GM19395 (cell line): ENCODE results near the gene STK32A.
A peak's percentile ranks its signal among the peaks of the same experiment; 100 is the strongest.

Experiments
- ATAC-seq: cut with Tn5 transposase; IDR thresholded peaks from one replicate; pipeline ENCODE4 v1.9.1; 2021; ENCODE audit warnings: mild to moderate bottlenecking, moderate library complexity; ENCODE audit not compliant: unreplicated experiment

Gene STK32A

DNA sequence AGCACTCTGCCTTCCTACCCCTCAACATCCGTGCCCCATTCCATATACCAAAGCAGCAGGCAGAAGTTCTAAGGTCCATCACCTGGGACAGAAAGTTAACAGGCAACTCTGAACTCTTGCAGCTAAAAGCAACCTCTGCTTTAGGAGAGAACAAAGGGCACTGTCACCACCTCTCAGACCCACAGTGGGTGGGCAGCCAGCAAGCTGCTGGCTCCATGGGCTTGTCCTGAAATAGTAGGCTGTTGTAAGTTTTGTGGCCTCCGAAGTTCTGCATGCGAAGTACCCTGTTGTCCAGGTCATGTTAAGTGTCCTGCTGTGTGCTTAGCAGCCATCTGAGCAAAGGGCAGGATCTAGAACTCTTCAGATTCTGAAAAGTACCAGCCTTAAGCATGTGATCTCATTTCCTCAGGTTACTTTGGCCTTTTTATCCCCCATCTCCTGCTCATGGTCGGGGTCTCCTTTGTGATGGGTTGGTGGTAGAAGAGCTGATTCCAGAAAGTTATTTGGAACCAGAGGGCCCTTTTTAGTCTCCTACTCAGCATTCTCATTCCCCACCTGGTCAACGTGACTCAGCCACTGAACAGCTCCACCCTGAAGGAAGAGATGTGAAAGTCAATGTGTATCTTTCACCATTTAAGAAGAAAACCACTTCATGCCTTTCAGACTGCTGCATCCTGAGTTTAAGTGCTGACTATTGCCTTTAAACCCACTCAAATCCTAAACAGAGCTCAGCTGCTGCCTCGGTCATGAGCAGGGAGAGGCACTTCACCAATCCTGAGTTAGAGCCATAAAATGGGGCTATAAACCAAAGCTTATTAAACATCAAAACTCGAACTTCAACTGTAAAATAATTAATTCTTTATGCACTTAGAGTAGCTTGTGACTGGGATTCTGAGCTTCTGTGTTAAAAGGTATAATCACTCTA, 153.6 kb downstream of the STK32A start:
- ATAC-seq, result no peak

DNA sequence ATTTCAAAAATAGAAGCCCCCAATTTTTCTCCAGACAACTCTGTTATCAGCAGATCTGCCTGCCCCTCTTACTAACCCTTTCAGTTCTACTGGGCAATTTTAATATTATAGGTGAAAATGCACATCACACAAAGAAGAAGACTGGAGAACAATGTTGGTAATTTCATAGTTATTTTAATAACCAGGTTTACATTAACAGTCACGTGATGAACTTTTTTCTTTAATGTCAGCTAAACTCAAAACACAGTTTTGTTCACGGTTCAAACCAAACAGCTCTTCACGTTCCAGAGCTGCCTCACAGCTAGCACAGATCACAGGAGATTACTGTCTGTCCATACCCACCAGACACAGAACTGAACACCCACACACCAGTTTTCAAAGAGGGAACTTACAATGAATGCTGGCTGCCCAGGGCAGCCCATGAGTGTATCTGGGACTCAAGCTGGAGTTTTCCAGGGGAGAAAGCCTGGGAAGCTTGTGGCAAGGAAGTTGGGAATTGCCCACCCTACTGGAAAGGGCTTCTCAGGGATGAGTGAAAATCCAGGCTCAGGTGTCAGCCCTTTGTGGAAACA, 155.9 kb downstream of the STK32A start:
- ATAC-seq, result no peak

DNA sequence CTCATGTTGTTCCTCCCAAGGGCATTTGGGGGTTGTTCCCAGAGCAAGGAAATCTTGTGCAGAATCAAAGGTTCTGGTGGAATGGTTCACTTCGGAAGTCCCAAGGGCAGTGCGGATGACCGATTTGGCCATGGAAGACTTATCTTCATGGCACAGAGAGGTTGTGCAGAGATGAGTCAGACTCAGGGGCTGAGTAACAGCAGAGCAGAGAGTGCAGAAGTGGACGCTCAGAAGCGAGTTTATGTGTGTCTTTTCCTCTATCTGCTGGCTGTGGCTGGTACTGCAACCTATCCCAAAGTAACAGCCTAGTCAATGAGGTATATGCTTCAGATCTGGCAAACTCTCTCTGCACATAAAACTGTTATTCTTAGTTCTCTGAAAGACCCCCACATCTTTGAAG, 157.0 kb downstream of the STK32A start:
- peak; percentile 96 for ATAC-seq

DNA sequence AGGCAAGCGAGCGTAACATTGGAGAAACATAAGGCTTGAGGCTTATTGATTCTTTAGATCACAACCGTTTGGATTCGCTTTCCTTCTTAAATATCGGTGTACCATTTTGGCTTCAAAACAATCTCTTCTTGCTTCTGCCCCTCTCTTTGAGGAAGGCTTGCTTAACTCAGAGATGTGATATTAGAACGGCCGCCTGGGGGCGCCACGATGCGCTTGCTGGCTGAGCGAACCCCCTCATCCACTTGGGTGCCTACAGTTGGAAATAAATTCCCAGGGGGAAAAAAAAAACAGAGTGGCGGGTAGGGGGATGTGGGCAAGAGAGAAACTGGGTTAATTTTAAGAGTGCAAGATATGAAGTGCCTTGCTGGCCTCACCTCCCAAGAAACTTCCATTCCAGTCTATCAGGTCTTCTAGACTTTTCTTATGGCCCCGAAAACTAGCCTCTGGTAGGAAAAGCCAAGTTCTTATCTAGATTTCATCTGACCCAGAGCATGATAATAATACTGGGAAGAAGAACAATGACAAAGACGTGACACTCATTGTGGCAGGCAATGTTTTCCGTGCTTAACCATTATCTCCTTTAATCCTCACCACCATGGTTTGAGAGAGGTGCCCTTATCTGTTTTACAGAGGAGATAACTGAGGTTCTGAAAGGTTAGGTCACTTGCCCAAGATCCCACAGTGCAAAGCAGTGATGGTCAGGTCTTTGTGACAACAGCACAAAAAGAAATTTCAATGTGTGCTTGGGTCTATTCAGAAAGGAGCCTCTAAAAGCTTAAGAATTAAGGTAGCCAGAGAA, 159.2 kb downstream of the STK32A start:
- no peak for ATAC-seq

DNA sequence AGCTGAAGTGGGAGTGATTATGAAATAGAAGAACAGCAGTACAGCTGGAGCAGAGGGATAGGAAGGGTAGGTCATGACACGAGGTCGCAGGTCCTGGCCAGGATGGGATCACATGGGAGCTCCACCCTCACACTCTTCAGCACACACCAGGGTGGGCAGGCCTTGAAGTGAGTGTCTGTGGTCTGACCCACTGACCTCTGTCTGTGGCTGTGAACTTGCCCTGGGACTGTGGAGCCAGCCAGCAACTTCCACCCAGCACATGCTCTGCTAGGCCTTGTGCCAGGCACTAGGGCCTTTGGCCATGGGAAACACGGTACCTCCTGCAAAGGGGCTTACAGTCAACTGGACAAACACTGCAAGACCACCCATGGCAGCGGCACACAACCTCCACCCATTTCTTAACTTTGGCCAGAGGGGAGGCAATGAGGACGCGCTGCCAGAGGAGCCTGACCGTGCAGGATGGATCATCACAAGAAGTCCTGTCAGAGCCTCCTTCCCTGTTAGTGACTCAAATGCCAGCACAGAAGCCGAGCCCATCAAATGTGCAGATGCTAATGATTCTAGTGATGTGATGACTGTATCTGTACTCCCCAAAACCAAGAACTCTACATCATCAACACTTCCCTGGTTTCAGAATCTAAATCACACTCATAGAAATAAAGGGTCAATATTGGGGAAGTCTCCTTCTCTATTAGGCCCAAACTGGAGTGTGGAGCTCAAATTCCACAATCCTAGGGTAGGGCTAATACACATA, 161.4 kb downstream of the STK32A start:
- no peak for ATAC-seq

DNA sequence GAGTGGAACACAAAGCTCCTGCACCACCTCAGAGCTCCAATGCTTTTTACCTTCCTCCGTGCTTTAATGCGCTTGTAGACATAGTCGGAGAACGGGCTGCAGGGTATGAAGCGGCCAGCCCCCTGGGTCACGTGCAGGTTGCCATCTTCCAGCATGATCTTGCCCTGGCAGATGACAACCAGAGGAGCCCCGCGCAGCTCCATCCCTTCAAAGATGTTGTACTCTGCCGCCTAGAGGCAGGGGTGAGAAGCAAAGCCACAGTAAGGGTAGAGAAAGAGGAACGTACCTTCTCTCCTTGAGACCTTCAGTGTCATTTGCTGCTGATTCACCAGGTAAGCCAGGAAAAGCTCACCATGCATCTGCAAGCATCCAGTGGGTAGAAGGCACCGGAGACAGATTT, 162.8 kb downstream of the STK32A start:
- no peak for ATAC-seq

DNA sequence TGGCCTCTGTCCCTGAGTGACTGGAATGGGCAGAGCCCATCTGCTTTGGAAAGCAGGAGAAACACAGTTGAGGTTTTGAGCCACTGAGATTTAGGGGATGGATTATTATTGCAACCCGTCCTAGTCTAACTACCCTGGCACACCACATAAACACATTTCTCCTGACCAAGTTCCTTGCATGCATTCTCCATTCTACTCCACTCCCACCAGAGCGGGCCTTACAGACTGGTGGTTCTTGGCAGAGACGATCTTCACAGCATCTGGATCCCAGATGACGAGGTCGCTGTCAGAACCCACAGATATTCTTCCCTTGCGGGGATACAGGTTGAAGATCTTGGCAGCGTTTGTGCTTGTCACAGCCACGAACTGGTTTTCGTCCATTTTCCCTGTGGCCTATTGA, 164.0 kb downstream of the STK32A start:
- ATAC-seq, result no peak

DNA sequence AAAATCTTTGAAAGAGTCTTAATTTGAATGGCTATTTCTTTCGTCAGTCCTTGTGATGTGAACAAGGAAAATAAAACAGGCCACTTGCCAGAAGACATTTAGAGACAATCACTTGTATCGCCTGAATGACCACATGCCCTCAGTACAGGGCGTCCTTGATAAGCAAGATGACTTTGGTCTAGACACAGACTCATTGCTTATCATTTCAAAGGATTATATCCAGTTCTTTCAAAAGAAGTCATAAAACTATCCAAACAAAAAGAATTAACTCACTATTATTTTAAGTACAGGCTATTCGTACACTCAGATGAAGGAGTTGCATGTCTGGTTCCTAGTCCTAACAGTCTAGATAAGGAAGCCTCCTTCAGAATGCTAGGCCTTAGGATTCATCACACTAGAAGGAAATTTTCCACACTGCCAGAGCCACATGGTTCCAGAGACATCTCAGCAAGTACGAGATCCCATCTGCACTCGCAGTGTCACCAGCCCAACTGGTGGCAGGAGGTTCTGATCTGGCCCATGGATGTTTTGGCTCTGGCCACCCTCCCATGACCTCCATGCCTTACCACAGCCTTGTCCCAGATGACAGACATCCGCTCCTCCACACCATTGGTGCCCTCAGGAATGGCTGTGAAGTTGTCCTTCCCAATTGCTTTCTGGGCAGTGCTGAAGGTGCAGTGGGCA, 165.4 kb downstream of the STK32A start:
- no peak for ATAC-seq

DNA sequence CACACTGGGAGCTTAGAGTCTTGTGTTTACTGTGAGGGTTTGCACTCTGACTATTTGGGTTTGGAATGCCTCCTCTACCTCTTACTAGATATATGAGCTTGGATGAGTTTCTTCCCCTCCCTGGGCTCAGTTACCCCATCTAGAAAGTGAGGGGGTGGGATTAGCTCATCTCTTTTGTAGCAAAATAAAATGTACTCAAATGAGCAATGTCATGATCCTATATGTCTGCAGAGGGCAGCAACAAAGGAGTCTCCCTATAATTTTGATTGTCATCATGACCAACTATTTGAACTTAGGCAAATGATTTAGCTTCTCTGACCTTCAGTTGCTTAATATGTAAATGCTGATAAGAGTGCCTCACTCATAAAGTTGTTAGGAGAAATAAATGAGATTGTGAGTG, 166.1 kb downstream of the STK32A start:
- no peak for ATAC-seq

DNA sequence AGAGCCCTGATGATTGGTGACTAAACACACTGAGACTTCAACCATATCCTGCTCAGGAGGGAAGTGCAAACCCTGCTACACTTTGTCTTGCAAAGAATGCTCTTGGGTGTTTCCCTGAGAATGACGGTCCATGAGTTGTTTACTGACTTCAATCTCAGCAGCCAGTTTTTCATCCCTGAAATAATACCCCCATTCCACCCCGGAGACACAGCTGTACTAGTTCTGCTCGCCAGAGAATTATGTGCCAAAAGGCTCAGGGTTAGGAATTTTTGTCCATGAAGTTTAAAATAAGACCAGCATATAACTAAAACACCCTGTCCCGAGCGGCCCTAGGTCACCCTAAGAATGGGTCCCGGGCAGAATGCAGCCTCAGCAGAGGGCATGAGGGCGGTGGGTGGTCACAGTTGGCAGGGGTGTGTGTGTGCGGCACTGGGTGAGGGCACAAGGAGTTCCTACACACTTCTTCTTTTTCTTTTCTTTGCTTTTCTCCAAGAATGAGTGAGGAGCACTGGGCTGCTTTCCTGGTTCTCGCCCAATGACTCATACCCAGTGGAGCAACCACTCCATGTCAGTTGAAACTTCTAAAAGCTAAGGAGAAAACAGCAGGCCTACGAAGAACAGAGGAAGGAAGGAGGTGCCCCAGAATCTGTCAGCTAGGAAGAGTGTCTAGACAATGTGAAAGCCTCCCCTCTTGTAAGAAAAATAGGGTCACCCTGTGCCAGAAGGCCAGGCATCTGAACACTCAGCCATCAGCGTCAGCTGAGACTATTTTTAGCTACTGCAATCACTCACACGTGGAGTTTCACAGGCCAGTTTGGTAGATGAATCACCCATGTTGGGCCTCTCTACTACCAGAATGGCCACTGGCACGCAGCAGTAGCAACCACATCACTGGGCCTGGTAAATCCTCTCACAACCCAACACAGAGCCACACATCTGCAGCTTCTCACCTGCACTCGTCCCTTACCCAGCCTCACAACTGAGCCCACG, 169.1 kb downstream of the STK32A start:
- peak; percentile 93 for ATAC-seq

DNA sequence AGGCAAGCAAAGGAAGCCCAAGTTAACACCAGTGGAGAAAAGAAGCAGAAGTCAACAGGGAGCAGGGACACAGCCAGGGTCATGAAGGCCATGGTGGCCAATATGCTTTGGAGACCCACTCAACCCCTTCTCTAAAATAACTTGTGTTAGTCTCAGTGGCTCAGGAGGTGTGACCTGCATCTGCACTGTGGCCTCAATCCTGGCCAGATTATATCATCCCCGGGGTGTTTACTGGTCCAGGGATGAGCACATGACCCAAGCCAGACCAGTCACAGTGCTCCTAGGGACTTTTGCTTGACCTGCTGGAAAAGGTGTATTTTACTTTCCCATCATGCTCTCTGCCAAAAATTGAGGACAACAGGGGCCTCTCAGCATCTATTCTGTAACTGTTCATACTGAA, 169.9 kb downstream of the STK32A start:
- peak; percentile 38 for ATAC-seq

DNA sequence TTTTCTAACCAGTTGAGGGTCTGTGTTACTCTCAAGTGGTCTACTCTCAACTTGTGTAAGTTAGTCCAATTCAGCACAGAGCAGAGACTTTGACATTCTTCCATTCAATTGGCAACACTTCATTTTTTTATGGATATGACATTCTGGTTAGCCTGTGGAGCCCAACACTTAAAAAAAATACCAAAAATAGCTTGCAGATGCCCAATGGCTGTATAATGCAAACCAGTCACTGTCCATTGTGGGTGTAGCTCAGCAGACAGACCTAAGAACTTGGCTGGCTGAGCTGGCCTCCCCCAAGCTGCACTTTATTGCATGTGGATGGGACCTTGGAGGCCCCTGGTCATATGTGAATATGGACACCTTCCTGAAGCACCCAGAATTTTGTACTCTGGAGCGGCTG, 171.8 kb downstream of the STK32A start:
- no peak for ATAC-seq

DNA sequence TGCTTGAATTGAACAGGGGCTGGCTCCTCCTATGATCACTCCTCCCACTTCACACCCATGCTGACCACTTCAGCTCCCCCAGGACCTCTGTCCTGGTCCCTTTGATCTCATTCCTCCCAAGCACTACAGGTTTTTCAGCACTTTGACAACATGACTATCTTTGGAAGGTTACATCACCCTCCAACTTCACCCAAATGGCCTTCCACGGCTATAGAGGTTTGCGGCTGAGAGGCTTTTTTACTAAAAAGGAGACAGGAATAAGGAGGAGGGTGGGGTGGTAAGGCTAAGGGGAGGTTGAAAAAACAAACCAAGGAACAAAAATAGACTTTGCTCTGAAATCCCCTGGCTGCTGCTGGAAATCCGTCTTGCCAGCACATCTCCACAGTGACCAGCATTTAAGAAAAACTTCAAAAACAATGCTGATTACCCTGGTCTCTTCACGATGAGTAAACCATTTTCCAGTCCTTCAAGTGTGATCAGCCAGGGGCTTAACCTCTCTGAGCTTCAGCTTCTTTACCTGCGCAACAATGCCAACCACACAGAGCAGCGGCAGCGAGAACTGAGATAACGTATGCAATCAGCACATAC, 172.4 kb downstream of the STK32A start:
- no peak for ATAC-seq

DNA sequence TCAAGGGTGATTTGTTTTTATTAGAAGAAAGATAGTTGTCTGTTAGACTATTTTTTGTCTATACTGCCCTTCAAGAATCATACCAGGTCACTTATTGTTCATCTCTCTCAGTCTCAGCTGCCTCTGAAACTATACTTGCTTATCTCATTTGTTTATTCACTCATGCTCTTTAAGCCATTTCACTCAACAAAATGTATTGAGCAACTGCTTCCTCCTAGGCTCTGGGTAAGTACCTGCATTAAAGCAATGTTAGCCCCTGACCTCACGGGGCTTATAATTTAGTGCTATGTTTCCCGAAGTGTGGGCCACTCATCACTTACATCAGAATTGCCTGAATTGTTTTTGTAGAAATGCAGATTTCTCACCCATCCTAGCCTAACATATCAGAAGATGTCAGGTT, 174.2 kb downstream of the STK32A start:
- ATAC-seq, result no peak

DNA sequence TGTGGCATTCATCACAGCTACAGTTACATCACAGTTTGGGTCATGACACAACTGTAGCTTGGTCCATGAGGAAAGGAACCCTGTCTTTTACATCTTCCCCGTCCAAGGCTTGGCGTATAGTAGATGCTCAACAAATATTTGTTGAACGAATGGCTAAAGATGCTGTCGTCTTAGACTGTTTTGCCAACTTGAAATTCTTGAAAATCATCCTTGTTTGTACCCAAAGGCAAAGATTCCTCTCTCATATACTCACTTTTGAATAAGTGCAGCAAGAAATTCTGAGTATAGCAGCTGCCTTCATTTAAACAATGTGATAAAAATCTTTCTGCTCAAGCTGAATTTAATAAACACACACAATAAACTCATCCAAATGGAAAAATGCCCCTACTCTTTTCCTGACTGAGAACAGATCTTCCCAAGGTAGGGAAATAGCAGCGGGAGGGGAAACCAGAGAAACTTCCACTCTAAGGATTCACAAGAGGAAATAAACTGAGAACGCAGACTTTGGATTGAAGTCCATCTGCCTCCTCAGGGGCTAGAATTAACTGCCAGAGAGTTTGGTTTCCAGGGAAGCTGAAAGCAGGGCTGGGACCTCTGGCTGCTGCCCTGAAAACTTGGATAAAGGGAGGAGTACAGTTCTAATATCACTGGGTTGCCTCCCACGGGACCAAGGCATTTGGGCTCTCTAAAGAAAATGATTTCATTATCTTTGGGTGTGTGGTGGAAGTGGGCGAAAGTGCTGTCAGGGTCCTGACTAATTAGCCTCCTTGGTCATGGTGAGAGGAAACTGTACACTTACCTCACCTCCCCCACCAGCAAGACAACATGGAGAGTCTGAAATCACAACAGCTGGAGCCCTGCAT, 175.9 kb downstream of the STK32A start:
- no peak for ATAC-seq

DNA sequence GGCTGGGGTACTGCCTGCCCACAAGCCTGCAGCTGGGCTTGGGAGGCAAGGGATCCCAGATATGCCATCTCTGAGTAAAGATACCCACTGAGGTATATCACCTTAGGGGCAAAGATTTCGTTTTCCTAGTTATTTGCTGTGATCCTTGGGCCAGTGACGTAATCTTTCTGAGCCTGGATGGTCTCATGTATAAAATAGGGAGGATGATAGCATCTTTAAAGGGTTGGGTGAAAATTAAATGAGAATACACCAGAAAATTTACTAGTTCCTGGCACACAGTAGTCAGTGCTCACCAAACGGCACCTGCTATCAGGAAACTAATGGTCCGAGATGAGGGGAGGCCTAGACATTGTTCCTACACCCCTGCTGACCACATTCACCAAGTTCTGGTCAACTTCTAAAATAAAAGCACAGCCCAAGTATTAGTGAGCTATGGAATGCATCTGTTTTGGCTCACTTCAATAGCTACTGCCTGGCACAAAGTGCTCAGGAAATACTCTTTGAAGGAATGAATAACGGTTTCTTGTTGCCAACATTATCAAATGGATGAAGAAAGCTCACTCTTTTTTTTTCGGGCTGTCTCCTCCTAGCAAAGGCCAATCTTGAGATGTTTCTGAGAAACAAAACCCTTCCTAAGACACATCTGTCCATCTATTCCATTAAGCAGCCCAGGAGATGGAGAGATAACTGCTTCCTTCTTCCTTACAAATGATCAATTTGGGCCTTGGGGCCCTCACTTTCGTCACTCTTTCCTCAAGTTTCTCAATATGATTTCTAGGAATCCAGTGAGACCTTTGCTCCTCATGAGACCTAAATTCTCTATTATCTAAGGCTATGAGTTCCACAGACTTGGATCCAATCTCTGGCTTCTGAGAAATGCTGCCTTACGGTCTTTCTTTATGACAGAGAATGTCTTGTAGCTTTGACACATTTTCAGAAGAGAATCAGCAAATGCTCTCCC, 176.8 kb downstream of the STK32A start:
- ATAC-seq, result no peak

DNA sequence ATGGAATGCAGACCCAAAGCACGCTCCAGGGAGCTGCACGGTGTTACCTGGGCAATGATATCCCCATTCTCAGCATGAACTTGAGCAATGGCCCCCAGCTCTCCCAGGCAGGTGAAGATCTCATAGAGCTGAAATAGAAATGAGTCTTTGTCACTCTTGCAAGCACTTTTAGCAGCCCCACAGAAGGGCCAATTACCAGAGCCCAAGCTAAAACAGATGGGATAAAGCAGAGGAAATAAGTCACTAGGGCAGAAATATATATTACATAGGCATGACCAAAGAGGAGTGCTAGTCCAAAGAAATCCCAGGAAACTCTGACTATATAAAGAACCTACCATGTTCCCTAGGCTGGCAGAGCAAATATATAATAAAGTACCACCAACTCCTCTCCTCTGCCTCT, 177.7 kb downstream of the STK32A start:
- no peak for ATAC-seq
